HG02610 (cell line): ENCODE data around the gene GRIA4.
"Not testable (repeated sequence)": the region's sequence is repeated elsewhere in the genome, so short reads cannot be mapped to it uniquely, and the experiment has no call there.

Experiments used
- ATAC-seq: cut with Tn5 transposase; IDR thresholded peaks from one replicate; pipeline ENCODE4 v1.9.1; 2021; ENCODE audit warnings: mild to moderate bottlenecking, moderate library complexity; ENCODE audit not compliant: unreplicated experiment

GRIA4 gene

GRCh38 chr11:105718641-105719040, 108.8 kb downstream of the GRIA4 start:
- no peak for ATAC-seq

- peak; percentile 97 for ATAC-seq
Observed at GRCh38 chr11:105719073-105719822, 109.4 kb downstream of the GRIA4 start.

GRCh38 chr11:105720096-105720495, 110.2 kb downstream of the GRIA4 start:
- ATAC-seq, result no peak

- no peak for ATAC-seq
Observed at GRCh38 chr11:105723269-105723668, 113.4 kb downstream of the GRIA4 start.

GRCh38 chr11:105732611-105733010, 122.7 kb downstream of the GRIA4 start:
- ATAC-seq, result no peak

GRCh38 chr11:105734426-105734825, 124.6 kb downstream of the GRIA4 start:
- no peak for ATAC-seq

- ATAC-seq, result no peak
Observed at GRCh38 chr11:105738251-105738650, 128.4 kb downstream of the GRIA4 start.

- no peak for ATAC-seq
Observed at GRCh38 chr11:105738986-105739795, 129.3 kb downstream of the GRIA4 start.

GRCh38 chr11:105740164-105740903, 130.5 kb downstream of the GRIA4 start:
- peak; percentile 99 for ATAC-seq

GRCh38 chr11:105741488-105742020, 131.7 kb downstream of the GRIA4 start:
- no peak for ATAC-seq

GRCh38 chr11:105754260-105754659, 144.4 kb downstream of the GRIA4 start:
- ATAC-seq, result no peak

- no peak for ATAC-seq
Observed at GRCh38 chr11:105754716-105755115, 144.8 kb downstream of the GRIA4 start.

- ATAC-seq, result no peak
Observed at GRCh38 chr11:105757107-105757506, 147.2 kb downstream of the GRIA4 start.

- ATAC-seq, result no peak
Observed at GRCh38 chr11:105763594-105763993, 153.7 kb downstream of the GRIA4 start.

- no peak for ATAC-seq
Observed at GRCh38 chr11:105767931-105768330, 158.1 kb downstream of the GRIA4 start.

- ATAC-seq, result no peak
Observed at GRCh38 chr11:105769627-105770026, 159.8 kb downstream of the GRIA4 start.

- not testable (repeated sequence) for ATAC-seq
Observed at GRCh38 chr11:105773452-105773851, 163.6 kb downstream of the GRIA4 start.

- no peak for ATAC-seq
Observed at GRCh38 chr11:105774899-105775298, 165.0 kb downstream of the GRIA4 start.

GRCh38 chr11:105780781-105781525, 171.1 kb downstream of the GRIA4 start:
- ATAC-seq, result no peak

- no peak for ATAC-seq
Observed at GRCh38 chr11:105781807-105782206, 171.9 kb downstream of the GRIA4 start.
